HG03139 (cell line): ENCODE data around the gene CEBPA.

Experiments used
- ATAC-seq: cut with Tn5 transposase; IDR thresholded peaks from one replicate; pipeline ENCODE4 v1.9.1; 2021; ENCODE audit not compliant: unreplicated experiment

The CEBPA gene

GRCh38 chr19:33252418-33252962 lies 49.8 kb downstream of the CEBPA start:
- ATAC-seq = no peak

DNA sequence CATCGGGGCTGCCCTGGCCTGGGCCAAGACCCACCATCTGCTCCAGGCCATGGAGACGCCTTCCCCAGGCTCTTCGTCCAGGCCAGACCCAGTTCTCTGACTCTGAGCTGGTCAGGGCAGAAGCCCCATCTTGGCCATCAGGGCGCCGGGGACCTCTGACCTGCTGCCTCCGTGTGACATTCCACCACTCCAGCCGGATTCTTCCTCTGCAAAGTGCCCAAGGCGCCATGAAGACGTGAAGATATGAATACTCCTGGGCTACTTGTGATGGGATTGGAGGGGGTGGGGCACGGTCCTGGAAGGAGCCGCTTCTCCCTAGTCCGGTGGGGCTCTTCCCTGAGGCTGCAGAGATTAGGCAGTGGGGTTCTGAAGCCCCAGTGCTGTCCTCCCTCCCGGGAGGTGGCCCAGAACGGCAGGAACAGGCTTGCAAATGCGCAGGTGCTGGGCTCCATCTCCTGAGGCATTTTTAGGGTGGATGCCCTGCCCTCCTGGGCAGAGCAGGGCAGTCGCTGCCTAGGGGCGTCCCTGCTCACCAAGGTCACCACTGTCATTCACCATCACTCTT lies 50.7 kb downstream of the CEBPA start:
- no peak for ATAC-seq

GRCh38 chr19:33251076-33251475 lies 51.3 kb downstream of the CEBPA start:
- ATAC-seq = no peak

DNA sequence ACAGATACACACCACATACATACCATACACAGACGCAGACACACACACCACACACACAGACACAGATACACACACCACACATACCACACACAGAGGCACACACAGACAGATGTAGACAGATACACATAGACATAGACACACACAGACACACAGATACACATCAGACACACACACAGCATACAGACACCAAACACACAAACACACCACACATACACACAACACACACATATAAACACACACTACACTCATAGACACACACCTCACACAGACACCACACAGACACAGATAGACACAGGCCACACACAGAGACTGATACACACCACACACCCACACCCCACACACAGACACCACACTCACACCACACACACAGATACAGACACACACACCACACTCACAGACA lies 51.8 kb downstream of the CEBPA start:
- no peak for ATAC-seq
